Measurements from ENCODE around the gene HS3ST1.

Gene HS3ST1

DNA sequence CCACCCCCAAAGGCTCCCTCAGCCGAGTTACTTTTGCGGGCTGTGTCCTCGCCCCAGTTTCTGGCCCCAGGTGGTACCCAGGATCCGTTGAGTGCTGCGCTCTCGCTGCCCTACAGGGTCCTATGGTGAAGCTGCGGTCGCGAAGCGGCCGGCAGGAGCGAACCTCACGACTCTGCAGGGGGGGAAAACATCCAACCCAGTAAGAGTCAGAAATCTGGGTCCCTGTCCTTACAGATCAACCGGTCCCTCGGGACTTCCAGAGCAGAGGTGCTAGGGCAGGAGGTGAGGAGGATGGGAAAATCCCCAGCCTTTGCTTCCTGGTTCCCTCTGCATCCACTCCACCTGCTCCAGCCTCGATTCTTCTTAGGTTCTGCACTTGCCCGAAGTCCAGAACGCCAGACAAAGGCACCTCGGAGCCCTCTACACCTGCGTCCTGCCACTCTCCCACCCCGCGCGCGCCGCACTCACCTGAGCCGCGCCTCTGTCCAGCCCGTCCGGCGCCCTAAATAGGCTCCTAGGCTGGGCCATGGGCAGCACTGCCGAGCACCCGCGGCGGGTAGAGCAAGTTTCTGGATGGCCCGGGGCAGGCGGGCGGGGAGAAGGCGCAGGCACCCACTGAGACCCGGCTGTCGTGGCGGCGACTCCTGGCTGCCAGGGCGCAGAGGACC is at the start of gene HS3ST1:
HS3ST1 (minus strand) TSS at position 664 of the 668 bp plus-strand sequence. CDS start 28,889 bp downstream, outside the sequence.
- DNase-seq, result no peak

DNA sequence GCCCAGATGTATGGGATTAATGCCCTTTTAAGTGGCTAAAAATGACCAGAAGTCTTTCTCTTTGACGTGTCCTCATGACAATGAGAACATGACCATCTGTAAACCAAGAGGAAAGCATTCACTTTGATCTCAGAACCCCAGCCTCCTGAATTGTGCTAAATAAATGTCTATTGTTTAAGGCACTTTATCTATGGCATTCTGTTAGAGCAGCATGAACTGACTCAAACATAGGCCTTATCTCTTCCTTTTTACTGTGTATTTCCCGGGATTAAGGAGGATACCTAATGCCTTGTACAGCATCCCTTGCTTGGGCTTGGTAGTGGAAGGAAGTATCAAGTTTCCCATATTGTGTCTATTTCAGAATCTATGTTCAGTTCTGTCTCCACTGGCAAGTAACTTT is 47.2 kb upstream of the HS3ST1 start:
- DNase-seq, result no peak

DNA sequence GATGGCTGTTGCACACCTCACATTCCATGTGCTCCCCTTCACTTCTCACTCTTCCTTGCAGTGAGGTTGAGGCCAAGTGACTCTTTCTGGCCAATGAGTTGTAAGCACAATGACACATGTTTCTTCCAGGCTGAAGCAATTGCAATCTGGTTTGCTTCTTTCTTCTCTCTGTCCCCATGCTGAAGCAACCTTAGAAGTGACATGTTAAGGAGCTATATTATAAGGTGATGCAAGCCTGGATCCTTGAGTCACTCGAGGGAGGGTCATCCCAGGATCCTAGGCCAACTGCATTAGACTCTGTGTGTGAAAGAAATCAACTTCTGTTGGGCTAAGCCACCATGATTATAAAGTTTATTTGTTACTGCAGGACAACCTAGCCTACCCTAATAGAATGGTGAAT is 45.5 kb upstream of the HS3ST1 start:
- DNase-seq, result no peak

DNA sequence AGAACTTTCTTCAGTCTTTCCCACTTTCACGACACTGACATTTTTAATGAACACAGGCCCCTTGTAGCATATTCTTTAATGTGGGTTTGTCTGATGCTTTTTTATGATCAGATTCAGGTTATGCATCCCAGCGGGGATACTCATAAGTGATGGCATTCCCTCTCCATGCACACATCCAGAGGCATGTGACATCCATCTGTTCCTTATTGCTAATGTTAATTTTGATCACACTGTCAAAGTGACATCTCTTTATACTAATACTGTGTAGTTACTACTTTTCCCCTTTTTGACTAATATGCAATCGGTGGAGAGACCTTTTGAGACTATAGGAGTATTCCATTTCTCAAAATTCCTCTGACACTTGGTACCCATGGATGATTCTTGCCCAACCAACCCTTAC is 43.8 kb upstream of the HS3ST1 start:
- DNase-seq, result no peak

DNA sequence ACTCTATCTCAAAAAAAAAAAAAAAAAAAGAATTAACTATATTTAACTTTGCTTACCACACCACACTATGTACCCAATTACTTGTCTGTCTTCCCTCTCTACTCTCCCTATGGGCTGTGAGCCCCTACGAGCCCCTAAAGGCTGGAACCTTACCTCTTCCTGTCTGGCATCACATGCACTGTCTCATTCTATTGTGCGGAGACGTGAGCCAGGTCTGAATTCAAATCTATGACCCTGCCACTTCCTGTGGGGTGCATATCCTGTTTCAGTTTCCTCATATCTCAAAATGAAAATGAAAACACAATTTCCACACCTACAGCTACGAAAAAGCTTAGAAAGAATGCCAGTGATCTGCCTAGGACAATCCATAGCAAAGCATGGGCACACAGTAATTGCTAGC is 42.9 kb upstream of the HS3ST1 start:
- DNase-seq, result peak; percentile 48

DNA sequence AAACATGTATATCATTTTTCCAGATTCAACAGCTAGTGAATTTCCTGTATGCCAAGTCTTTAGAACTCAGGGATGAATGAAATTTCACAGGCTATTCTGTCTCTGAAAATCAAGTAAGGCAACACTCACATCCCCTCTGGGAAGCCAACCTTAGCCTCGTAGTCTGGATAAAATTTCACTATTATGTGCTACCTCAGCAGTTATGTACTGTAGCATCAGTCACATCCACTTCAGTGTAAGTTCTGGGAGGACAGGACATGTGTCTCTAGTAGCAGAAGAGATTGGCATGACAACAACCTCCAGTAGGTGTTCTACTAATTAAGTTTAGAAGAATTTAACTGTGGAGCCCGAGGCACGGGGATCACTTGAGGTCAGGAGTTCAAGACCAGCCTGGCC is 42.4 kb upstream of the HS3ST1 start:
- DNase-seq, result no peak

DNA sequence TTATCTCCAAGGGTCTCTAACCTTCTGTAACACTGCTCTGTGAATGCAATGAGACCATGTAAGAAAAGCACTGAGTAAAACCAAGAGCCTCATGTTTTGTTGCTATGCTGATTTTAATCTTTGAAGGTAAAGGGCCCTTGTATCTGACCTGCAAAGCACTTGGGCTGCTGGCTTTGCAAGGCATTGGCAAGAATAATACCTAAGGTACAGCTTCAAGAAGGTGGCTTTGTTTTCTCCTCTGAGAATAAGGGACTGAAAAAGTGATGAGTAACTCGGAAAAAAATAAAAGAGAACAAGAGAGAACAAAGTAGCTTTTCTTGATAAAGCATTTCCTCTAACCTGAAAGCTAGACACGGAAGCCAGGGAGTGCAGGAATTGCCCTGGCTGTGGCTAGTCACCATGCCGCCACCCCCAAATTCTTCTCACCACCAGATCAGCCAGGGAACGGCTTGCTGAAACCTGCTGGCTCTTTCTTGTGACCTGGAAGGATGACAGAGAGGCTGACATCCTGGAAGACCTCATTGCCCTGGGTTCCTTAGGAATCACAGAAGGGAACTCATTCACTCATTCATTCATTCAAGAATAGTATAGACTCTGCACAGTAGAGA is 41.8 kb upstream of the HS3ST1 start:
- DNase-seq, result no peak

DNA sequence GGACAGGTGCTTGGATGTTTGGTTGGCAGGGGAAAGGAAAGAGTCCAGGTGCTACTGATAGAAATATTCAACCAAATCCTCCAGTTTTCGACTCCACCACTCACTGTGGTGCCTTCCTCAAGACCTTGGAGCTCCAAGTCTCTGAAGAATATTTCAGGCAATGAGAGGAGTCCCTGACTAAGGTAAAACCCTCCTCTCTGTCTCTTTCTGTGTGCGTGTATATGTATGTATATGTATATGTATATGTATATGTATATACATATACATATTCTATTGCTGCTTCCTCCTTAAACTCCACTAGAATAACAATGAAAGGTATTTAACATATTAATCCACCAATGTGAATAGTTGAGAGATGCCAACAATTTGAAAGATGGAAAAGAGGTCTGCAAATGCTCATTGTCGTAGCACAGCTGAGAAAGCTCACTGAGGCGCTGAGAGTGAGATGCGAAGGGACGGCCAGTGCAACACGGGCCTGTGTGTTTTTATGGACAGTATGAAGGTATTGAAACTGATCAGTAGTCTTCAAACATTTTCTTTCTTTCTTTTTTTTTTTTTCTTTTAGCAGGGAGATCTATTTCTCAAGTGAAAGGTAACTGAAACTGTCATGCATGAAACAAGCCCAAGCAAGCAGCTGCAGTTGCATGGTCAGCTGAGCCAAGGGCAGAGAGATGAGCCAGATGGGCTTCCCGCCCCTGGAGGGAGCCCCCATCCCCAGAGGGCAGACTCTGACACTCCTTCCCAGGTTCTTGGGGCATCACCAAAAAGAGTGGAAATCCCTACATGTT is 41.1 kb upstream of the HS3ST1 start:
- DNase-seq, result no peak

DNA sequence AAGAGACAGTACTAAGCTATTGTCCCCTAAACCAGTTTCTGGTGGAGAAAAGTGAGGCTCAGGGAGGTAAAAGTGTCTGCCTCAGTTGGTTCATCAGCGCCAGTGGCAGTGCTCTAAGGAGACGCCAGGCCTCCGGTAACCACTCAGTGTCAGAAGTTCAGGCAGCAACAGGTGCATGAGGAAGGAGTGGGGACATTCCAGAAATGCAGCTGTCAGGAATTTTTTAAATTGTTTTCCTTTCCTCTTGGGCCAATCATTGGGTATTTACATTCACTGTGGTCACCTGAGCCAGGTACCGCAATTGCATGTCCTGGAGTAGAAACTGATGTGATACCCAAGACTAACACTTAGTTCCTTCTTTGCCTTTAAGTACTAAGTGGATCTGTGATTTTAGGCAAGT is 40.2 kb upstream of the HS3ST1 start:
- no peak for DNase-seq

DNA sequence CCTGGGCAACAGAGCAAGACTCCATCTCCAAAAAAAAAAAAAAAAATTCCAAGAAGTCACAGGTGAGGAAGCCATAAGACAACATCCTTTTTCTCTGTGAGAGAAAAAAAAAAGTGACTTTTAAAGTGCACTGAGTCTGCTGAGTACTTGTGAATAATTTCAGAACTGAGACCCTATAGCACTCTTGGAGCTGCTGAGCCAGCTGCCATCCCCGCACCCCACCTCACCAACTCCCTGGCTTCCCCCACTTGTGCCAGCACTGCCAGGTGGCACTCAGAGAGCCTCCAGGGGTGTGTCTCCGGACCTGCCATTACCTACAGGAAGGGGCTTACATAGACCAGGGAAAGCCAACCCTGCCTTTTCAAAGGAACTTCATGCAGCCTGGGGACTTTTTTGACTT is 39.2 kb upstream of the HS3ST1 start:
- DNase-seq, result no peak

DNA sequence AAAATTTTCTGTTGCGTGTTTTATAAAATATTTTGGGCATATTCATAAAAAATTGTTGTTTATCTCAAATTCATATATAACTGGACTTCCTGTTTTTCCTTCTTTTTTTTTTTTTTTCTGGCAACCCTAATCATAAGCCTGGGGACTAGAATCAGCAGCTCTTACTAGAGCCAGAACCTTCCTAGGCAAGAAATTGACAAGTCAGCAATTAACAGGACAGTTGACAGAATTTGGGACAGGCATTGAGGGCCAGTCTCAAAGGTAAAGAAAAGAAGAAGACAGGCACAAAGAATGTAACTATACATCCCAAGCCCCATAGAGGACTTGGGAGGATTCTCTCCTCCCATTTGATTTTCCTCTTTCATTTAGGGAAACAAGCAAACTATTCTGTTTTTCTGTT is 35.0 kb upstream of the HS3ST1 start:
- DNase-seq, result no peak

DNA sequence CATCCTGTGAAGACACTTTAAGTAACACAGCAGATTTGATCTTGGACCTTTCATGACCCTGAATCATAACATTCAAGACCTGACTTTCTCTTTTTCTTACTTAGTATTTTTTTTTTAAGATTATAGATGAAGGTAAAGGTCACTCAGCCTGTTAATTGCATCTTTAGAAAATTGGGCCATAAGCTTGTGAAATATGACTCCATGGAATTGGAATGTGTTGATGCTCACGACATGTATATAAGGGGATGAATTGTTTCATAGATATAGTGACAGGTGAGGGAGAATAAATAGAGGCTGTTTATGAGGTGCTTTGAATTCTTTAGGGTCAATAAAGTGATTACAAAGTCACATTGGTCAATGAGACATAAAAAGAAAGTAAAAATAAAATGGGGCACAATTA is 27.7 kb upstream of the HS3ST1 start:
- no peak for DNase-seq

DNA sequence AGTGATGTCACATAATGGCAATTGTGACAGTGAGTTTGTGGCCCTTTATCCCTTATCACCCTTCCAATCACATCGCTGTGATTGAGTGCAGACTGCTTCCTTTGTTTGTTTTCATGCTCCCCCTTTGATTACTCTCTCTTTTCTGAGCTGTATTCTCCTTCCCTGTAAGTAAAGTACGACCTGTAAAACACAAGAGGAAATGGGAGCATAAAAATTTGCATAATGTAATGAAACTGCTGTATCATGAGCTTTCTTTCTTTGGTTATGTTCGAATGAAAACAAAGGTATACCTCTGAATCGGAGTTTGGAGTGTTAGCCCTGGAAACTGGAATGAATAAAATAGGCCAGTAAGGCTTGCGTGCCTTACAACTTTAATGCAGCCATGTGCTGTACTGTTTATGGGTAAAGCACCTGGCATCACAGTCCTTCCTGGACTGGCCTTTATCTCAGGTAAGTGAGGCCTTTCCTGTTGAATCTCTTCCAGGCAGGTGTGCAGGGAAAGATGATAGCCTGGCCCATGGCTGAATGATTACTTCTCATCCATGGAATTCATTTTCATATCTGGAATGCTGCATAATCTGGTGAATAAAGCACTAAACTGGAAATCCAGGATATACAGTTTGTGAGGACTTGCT is 26.6 kb upstream of the HS3ST1 start:
- no peak for DNase-seq

DNA sequence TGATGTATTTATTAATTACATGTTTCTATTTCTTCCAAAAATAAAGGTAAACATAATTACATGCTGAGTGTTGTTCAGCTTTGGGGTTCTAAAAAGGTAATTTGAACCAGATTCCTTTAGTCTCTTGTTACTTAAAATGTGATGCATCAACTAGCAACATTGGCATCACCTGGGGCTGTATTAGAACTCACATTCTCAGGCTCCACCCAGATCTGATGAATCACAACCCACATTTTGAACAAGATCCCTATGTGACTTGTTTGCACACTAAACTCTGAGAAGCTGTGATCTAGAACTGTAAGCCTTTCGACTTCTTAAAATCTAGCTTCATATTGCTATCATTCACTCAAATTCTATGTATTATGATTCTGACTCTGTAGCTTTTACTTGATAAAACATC is 23.0 kb upstream of the HS3ST1 start:
- DNase-seq, result no peak

DNA sequence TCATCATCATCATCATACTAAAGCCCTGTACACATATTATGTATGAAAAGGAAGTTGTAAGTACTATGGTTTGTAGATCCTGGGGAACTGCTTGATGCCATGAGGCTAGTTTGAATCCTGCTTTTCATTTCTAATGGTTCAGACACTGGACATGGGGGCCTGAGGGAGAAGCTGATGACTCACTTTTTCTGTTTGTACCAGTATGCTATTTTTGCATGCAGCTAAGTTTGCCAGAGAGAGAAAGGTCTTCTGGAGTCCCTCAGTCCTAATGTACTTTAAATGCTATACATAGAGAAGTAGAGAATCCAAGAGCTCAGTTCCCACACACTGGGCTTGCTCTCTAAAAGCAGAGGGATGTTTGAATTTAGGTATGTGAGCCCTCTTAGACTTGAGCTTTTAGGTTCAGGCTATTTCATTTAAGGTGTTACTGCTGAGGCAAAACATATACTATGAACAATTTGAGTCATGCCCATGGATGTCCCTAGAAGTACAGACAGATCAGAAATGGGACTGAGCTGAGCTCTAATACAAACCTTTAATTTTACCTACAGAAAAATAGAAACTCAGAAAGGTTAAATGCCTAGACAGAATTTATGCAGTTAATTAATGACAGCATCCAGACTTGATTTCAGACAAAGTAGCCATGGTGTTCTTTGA is 17.6 kb upstream of the HS3ST1 start:
- no peak for DNase-seq

DNA sequence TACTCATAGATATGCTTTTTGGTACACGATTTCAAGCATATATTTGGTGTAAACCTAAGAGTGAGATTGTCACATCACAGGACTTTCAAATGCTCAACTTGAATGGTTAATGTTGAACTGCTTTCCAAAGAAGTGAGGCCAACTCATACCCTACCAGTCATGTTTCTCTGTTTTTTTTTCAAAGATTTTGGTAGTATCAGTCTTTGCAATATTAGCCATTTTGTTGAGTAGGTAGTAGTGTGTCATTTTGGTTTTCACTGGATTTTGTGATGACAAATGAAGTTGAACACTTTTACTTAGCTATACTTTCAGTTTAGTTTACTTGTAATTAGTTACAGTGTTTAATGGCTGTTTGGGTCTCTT is 12.5 kb upstream of the HS3ST1 start:
- DNase-seq, result no peak

DNA sequence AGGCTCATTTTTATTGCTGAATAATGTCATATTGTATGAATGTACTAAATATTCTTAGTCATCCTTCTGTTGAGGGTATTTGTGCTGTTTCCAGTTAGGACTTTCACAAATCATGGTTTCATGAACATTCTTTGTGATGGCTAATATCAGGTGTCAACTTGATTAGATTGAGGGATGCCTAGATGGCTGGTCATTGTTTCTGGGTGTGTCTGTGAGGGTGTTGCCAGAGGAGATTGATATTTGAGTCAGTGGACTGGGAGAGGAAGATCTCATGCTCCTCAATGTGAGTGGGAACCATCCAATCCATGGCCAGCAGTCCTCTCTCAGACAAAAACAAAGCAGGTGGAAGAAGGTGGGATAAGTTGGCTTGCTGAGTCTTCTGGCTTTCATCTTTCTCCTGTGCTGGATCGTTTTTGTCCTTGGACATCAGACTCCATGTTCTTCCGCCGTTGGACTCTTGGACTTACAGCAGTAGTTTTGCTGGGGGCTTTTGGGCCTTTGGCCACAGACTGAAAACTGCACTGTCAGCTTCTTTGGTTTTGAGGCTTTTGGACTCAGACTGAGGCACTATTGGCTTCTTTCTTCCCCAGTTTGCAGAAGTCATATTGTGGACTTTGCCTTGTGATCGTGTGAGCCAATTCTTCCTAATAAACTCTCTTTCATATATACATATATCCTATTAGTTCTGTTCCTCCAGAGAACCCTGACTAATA is 11.9 kb upstream of the HS3ST1 start:
- no peak for DNase-seq

DNA sequence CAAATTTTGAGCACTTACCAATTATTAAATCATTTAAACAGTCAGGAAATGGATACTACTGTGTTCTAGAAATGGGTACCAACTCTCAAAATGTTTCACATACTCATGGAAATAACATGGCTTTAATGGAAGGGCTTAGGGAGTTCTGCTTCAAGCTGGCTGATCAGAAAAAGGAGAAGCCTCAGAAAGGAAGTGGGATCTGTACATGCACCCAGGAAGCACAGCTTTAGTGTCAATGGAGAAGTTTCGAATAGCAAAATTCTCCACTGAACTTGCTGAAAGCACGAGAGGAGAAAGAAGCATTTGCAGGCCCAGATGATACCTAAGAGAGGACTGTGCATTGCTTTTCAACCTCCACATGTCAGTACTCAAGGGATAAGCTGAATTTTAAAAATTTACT is 11.1 kb upstream of the HS3ST1 start:
- DNase-seq, result no peak

DNA sequence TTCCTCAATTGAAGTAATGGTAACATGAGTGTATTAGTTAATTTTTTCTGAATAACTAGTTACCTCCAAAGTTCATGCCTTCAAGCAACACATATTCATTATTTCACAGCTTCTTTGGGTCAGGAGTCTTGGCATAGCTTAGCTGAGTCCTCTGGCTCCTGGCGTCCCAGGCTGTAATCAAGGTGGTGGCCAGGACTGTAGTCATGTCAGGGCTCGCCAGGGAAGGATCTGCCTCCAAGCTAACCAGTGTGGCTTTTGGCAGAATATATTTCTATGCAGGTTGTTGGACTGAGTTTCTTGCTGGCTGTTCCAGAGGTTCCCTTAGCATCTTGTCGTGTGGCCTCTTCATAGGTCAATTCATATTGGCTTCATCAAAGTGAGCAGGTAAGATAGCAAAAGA is 10.0 kb upstream of the HS3ST1 start:
- DNase-seq, result no peak

DNA sequence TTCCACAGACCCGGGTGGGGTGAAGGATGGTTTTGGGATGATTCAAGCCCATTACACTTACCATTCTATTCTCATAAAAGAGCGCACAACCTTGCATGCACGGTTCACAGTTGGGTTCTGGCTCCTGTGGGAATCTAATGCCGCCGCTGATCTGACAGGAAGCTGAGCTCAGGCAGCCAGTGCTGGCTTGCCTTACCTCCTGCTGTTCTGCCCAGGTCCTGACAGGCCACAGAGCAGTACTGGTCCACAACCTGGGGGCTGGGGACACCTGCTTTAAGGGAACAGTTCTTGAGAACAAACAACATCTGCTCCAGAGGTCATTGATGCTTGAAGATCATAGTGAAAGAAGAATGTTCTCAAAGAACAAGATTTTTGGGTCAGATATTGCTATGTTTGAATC is 8.0 kb upstream of the HS3ST1 start:
- DNase-seq, result no peak

DNA sequence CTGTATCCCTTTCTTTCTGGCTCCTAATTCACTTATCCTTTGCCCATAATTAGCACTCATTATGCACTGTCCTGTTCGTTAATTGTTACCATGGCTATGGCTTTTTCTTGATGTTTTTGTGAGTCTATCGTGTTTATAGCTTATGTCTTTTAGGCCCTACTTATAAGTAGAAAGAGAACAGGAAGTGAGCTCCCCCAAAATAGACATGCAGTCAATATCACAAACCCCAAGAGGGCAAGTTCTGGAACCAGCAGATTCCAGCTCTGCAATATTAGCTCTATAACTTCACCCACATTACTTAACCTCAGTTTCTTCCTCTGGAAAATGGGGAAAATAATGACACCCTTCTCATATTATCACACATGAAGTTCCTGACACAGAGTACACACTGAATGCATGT is 7.4 kb upstream of the HS3ST1 start:
- no peak for DNase-seq

DNA sequence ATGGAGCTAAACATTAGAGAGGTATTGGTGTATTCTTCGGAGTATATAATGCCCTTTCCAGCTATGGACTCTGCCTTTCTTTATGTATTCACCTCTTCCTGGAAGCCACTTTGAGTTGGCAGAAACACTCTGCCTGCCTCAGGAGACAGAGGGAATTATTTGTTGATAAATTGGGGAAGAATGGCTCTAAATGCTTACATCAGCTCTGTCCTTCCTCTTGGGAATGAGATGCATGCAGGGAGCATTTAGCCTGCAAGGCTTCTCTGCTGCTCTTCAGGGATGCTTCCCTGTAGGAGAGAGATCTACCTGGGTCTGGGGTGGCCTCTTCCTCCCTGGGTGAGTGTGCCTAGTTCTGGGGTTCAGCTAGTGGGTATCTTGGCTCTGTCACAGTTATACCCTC is 6.9 kb upstream of the HS3ST1 start:
- no peak for DNase-seq

DNA sequence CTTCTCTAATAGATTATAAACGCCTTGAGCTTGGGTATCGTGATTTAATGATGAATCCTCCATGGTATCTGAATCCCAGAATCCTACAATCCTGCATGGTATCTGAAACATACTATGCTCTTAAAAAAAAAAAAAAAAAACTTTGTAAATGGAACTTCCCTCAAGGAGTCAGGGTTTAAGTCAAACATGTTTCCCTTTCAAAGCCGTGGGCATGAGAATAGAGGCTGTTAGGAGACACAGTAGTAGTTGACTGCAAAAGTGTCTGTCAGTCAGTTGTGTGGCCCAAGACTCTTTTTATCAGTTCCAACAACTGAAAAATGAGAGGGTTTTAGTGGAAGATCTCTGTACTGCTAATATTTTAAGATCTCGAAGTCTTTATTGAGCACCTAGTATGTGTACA is 2.4 kb upstream of the HS3ST1 start:
- DNase-seq, result no peak

All from stimulated activated CD4-positive, alpha-beta T cell treated with anti-CD3 and anti-CD28 coated beads, Interleukin-1b, Interleukin-23, amount 100 ng/mL, for 48 hours (primary cell).